H1 (cell line): ENCODE data around the gene LRRC10. TPM values are rescaled to one million over a fixed set of nuclear protein-coding genes. Genes with fewer than 3 reads are reported as not detected.

Source experiments
- CTCF ChIA-PET: fragments of 300-600 bp; sonication (Branson Sonifier 250); formaldehyde crosslinking; loops from one replicate; lab custom pipeline; 2021; ENCODE audit not compliant: partially characterized antibody; lab: Charles Lee
- POLR2A ChIA-PET: fragments of 300-600 bp; sonication (Branson Sonifier 250); formaldehyde crosslinking; loops from one replicate; lab custom pipeline; 2021; ENCODE audit warnings: inconsistent platforms; ENCODE audit not compliant: partially characterized antibody; lab: Charles Lee
- DNase-seq, 2 experiments: peaks; one replicate each; pipeline versions ENCODE4 v3.0.0 to v3.0.0-alpha.2; 2010 to 2022; ENCODE audit warnings: low spot score in 2 of 2, low read depth in 1 of 2, mixed read lengths in 1 of 2
- FAIRE-seq: peaks from 2 replicates; lab custom pipeline; 2011; peaks lifted over from hg19 to GRCh38; lab: Jason Lieb, UNC
- H2AFZ ChIP-seq: 2 replicates; pipeline ENCODE4 v1.8.1; 2012; ENCODE audit warnings: low read length, inconsistent platforms
- H2AK5ac ChIP-seq: 2 replicates; pipeline ENCODE4 v1.6.1; 2013; ENCODE audit warnings: low read depth, low read length
- H2BK120ac ChIP-seq: replicated peaks from 2 replicates; pipeline ENCODE3; 2013; ENCODE audit warnings: low read depth, low read length, inconsistent platforms
- H2BK12ac ChIP-seq: 2 replicates; pipeline ENCODE4 v1.6.1; 2013; ENCODE audit warnings: low read depth, low read length
- H2BK15ac ChIP-seq: 2 replicates; pipeline ENCODE4 v1.6.1; 2013; ENCODE audit warnings: low read length
- H2BK20ac ChIP-seq: 2 replicates; pipeline ENCODE4 v1.6.1; 2013; ENCODE audit warnings: low read length
- H2BK5ac ChIP-seq: 2 replicates; pipeline ENCODE4 v1.6.1; 2013; ENCODE audit warnings: low read depth, low read length
- H3K14ac ChIP-seq: 2 replicates; pipeline ENCODE4 v1.6.1; 2013; ENCODE audit warnings: inconsistent platforms; ENCODE audit not compliant: insufficient read length
- H3K18ac ChIP-seq: 2 replicates; pipeline ENCODE4 v1.6.1; 2013; ENCODE audit warnings: low read length; ENCODE audit errors: extremely low read depth
- H3K23ac ChIP-seq: 2 replicates; pipeline ENCODE4 v1.6.1; 2013; ENCODE audit warnings: inconsistent platforms; ENCODE audit not compliant: insufficient read length
- H3K23me2 ChIP-seq: 2 replicates; pipeline ENCODE4 v1.6.1; 2013; ENCODE audit warnings: low read depth, low read length
- H3K27ac ChIP-seq: 2 replicates; pipeline ENCODE4 v1.6.1; 2011; ENCODE audit warnings: low read depth, low read length, inconsistent platforms
- H3K27me3 ChIP-seq, 4 experiments: replicated peaks in 1 of 4; 1 replicate in 1 of 4; 2 replicates in 3 of 4; pipeline versions ENCODE4 v1.6.1 to v1.8.1; 2011 to 2013; ENCODE audit warnings: low read length in 3 of 4, mild to moderate bottlenecking in 3 of 4, inconsistent platforms in 2 of 4, mixed read lengths in 2 of 4, moderate library complexity in 1 of 4; ENCODE audit not compliant: control insufficient read depth in 3 of 4, insufficient read depth in 3 of 4; ENCODE audit errors: extremely low read depth in 1 of 4
- H3K36me3 ChIP-seq, 4 experiments: 2 replicates each; pipeline versions ENCODE4 v1.6.1 to v1.8.1; 2011 to 2013; ENCODE audit warnings: mild to moderate bottlenecking in 4 of 4, low read length in 3 of 4, moderate library complexity in 2 of 4, control low read depth in 1 of 4, inconsistent platforms in 1 of 4; ENCODE audit not compliant: insufficient read depth in 4 of 4, control insufficient read depth in 2 of 4
- H3K4ac ChIP-seq: replicated peaks from 2 replicates; pipeline ENCODE3; 2013; ENCODE audit warnings: low read length, low read depth, mixed read lengths, inconsistent platforms; ENCODE audit not compliant: insufficient read length
- H3K4me1 ChIP-seq, 4 experiments: replicated peaks in 1 of 4; 1 replicate in 1 of 4; 2 replicates in 3 of 4; pipeline versions ENCODE4 v1.6.1 to v1.8.1; 2011 to 2013; ENCODE audit warnings: low read length in 3 of 4, inconsistent platforms in 2 of 4, mixed read lengths in 1 of 4; ENCODE audit not compliant: insufficient read depth in 4 of 4, control insufficient read depth in 3 of 4
- H3K4me2 ChIP-seq, 2 experiments: 2 replicates each; pipeline versions ENCODE4 v1.6.1 to v1.8.1; 2011 to 2013; ENCODE audit warnings: low read depth in 2 of 2, low read length in 2 of 2, control low read depth in 1 of 2, inconsistent platforms in 1 of 2, mild to moderate bottlenecking in 1 of 2; ENCODE audit not compliant: insufficient read depth in 1 of 2
- H3K4me3 ChIP-seq, 4 experiments: fragments of 200-600, 300-600 bp in 1 of 4; sonication (generic), shearing (Covaris generic), sonication (Bioruptor Twin) in 1 of 4; 2 replicates each; pipeline versions ENCODE4 v1.5.1 to v1.8.1; 2011 to 2016; ENCODE audit warnings: low read length in 4 of 4, low read depth in 3 of 4, control low read depth in 2 of 4, inconsistent platforms in 2 of 4, mild to moderate bottlenecking in 2 of 4, mixed read lengths in 1 of 4, moderate library complexity in 1 of 4; ENCODE audit not compliant: insufficient read depth in 2 of 4; ENCODE audit errors: extremely low read depth in 1 of 4
- H3K56ac ChIP-seq: replicated peaks from 2 replicates; pipeline ENCODE3; 2013; ENCODE audit warnings: low read depth, mild to moderate bottlenecking, mixed read lengths, low read length, inconsistent platforms; ENCODE audit not compliant: insufficient read length
- H3K79me1 ChIP-seq: 2 replicates; pipeline ENCODE4 v1.6.1; 2013; ENCODE audit warnings: low read depth, low read length, control low read depth
- H3K79me2 ChIP-seq, 2 experiments: 2 replicates each; pipeline versions ENCODE4 v1.6.1 to v1.8.1; 2012 to 2013; ENCODE audit warnings: low read length in 2 of 2, mild to moderate bottlenecking in 2 of 2, inconsistent platforms in 1 of 2; ENCODE audit not compliant: insufficient read depth in 2 of 2, control insufficient read depth in 1 of 2
- H3K9ac ChIP-seq, 4 experiments: replicated peaks in 1 of 4; 1 replicate in 1 of 4; 2 replicates in 3 of 4; pipeline versions ENCODE4 v1.6.1 to v1.8.1; 2011 to 2013; ENCODE audit warnings: low read depth in 3 of 4, low read length in 3 of 4, control low read depth in 2 of 4, mild to moderate bottlenecking in 2 of 4, moderate library complexity in 2 of 4, inconsistent platforms in 1 of 4; ENCODE audit errors: extremely low read depth in 1 of 4
- H3K9me3 ChIP-seq, 2 experiments: 2 replicates each; pipeline versions ENCODE4 v1.6.1 to v1.8.1; 2012 to 2013; ENCODE audit warnings: mild to moderate bottlenecking in 2 of 2, moderate library complexity in 2 of 2, control low read depth in 1 of 2, inconsistent platforms in 1 of 2, low read depth in 1 of 2, low read length in 1 of 2, mixed read lengths in 1 of 2; ENCODE audit not compliant: insufficient read depth in 2 of 2
- H4K20me1 ChIP-seq, 2 experiments: replicated peaks in 1 of 2; 2 replicates each; pipeline versions ENCODE3 to v1.8.1; 2011 to 2013; ENCODE audit warnings: inconsistent platforms in 2 of 2, low read length in 2 of 2, mild to moderate bottlenecking in 1 of 2; ENCODE audit not compliant: insufficient read depth in 2 of 2, control insufficient read depth in 1 of 2
- H4K5ac ChIP-seq: 2 replicates; pipeline ENCODE4 v1.6.1; 2013; ENCODE audit warnings: low read length, low read depth, mixed read lengths, inconsistent platforms; ENCODE audit not compliant: insufficient read length
- H4K8ac ChIP-seq: 2 replicates; pipeline ENCODE4 v1.8.0; 2013; ENCODE audit warnings: mild to moderate bottlenecking, moderate library complexity, low read length, inconsistent platforms; ENCODE audit not compliant: insufficient read depth; ENCODE audit errors: extremely low read depth
- H4K91ac ChIP-seq: replicated peaks from 2 replicates; pipeline ENCODE3; 2013; ENCODE audit warnings: low read length, mixed read lengths, inconsistent platforms; ENCODE audit not compliant: insufficient read length
- ASH2L ChIP-seq: fragments of 200-600, 300-600 bp; sonication (generic); IDR thresholded peaks from one replicate; pipeline ENCODE4 v1.7.1; 2017; ENCODE audit warnings: low read length
- CHD1 ChIP-seq: IDR thresholded peaks from 2 replicates; pipeline ENCODE4 v1.6.1; 2012; ENCODE audit warnings: low read depth, low read length, improper control_type of control experiment
- CREB1 ChIP-seq: IDR thresholded peaks from 2 replicates; pipeline ENCODE4 v1.6.1; 2012; ENCODE audit warnings: inconsistent platforms
- FOSL1 ChIP-seq: IDR thresholded peaks from 2 replicates; pipeline ENCODE4 v1.6.1; 2011; ENCODE audit warnings: mild to moderate bottlenecking, low read depth, low read length, moderate library complexity; ENCODE audit not compliant: insufficient read depth
- POLR2AphosphoS5 ChIP-seq: IDR thresholded peaks from 2 replicates; pipeline ENCODE4 v1.6.1; 2011; ENCODE audit warnings: low read depth, low read length
- SRF ChIP-seq: IDR thresholded peaks from 2 replicates; pipeline ENCODE4 v1.6.1; 2011; ENCODE audit warnings: mild to moderate bottlenecking, low read depth, low read length, moderate library complexity
- TEAD4 ChIP-seq: IDR thresholded peaks from 2 replicates; pipeline ENCODE4 v1.6.1; 2012; ENCODE audit warnings: low read depth, low read length, inconsistent platforms, mixed read lengths
- YY1 ChIP-seq: IDR thresholded peaks from 2 replicates; pipeline ENCODE4 v1.6.1; 2011; ENCODE audit warnings: low read depth, mild to moderate bottlenecking, low read length
- WGBS, 2 experiments: shearing (Covaris generic) in 1 of 2; methylation state at CpG; one replicate each; pipeline versions ENCODE4 v1.1.6 to v1.1.7; 2013 to 2015; ENCODE audit warnings: low lambda C conversion rate in 2 of 2, mixed read lengths in 2 of 2, inconsistent platforms in 1 of 2, low coverage in 1 of 2, missing lambda C conversion rate in 1 of 2; ENCODE audit not compliant: insufficient replicate concordance in 2 of 2, insufficient coverage in 1 of 2, insufficient read length in 1 of 2; ENCODE audit errors: extremely low coverage in 1 of 2, missing lambda C conversion rate in 1 of 2; 5-methylcytosine and 5-hydroxymethylcytosine counted together
- polyA plus RNA-seq, 7 experiments: library from polyadenylated mRNA; depleted of rRNA in 3 of 7; stranded (reverse) in 5 of 7; unstranded in 2 of 7; fragments of >200 nt in 5 of 7; fragments of 200-250 nt in 2 of 7; gene quantifications; 1 replicate in 5 of 7; 2 replicates in 1 of 7; 4 replicates in 1 of 7; pipeline versions ENCODE4 v1.2.1 to v1.2.3, GENCODE V29; 2011 to 2013; ENCODE audit warnings: missing spikeins in 2 of 7, mixed read lengths in 2 of 7
- total RNA-seq: library from RNA; stranded (reverse); fragmentation: NEBNext Ultra II Directional; extraction: Animal tissue kit (Norgen Biotek cat#: 25700); gene quantifications from 2 replicates; pipeline ENCODE4 v1.2.1, GENCODE V29; 2021

LRRC10 gene
- total and polyA plus RNA-seq, 2 of the 8 experiments (the other 6 are each of a cell fraction or from before 2014, with no cell fraction given), result not detected

DNA sequence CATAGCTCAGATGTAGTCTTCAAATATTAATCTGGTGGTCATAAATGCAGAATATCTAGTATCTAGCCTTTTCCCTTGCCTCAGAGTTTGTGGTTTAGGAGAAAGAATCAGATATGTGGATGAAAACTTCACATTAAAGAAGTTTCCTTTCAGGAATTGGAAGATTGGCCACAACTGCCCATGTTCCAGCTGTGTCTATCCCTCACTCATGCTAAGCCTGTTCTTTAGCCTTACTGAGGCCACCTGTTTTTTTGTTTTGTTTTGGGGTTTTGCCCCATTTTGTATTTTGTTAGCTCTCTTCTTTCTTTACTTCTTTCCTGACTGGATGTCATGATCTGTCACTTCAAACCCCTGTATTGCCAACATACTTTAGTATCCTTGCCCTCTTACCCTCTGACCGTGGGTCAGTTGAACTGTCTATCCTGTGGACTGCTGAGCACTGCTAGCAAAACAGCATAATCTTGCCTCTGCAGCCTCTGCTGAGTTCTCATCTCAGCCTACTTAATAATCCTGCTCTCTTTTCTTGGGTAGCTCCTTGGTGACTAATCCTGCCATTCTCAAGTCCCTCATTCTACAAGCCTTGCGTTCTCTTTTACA is 47.4 kb downstream of the LRRC10 start:
- Histone ChIP-seq H3K27me3 (peaks cover 0 to 1% (median 0%) of the 10 kb centered on the region in 4 experiments; a peak in 1 of 7 replicates), H2BK15ac (no peak overlapping the region), H3K9ac (no peak overlapping the region), H3K4me3 (no peak overlapping the region), H3K4me1 (no peaks in the 10 kb centered on the region), H2BK5ac (no peak overlapping the region), H4K91ac (no peak overlapping the region), H3K14ac (no peak overlapping the region), H3K27ac (no peak overlapping the region), H2BK120ac (no peak overlapping the region), H3K18ac (no peak overlapping the region), H3K36me3 (no peaks in the 10 kb centered on the region; a peak in 3 of 8 replicates), H4K5ac (no peak overlapping the region), H2AFZ (no peak overlapping the region), H3K4ac (no peak overlapping the region), H3K79me2 (peaks cover 0 to 12% of the 10 kb centered on the region in 2 experiments; a peak in 2 of 4 replicates), H3K23ac (no peak overlapping the region), H3K23me2 (no peaks in the 10 kb centered on the region), H4K20me1 (no peaks in the 10 kb centered on the region), H3K79me1 (no peaks in the 10 kb centered on the region; the same call in 1 of the 2 replicates), H2AK5ac (no peak overlapping the region), H3K56ac (no peak overlapping the region), H3K4me2 (no peak overlapping the region), H2BK12ac (no peak overlapping the region), H2BK20ac (no peak overlapping the region), H4K8ac (no peak overlapping the region), H3K9me3 (no peaks in the 10 kb centered on the region)
- ChIA-PET POLR2A (interaction anchor here (1.1 kb wide), 1 partner anchor 19 kb away, joined by 3 read pairs; no protein-coding TSS in a partner anchor), CTCF (interaction anchor here (0.8 to 4.6 kb wide), 6 partner anchors 9 to 205 kb away, joined by 3 to 25 read pairs (median 3); no protein-coding TSS in a partner anchor)
- no peak for TF ChIP-seq TEAD4
- TF ChIP-seq ASH2L, result no peak
- no peak for TF ChIP-seq SRF
- TF ChIP-seq YY1, result no peak
- no peak for TF ChIP-seq FOSL1
- no peak for TF ChIP-seq CREB1
- no peak for TF ChIP-seq CHD1
- TF ChIP-seq POLR2AphosphoS5, result no peak
- 88% methylated on average over 2 of the region's 2 CpGs; no CpG with 5 or more reads in 1 of the 2 experiments for WGBS, 2 experiments
- DNase-seq (no peak), FAIRE-seq (no peak)
